Osteocyte (in vitro differentiated cells): ENCODE measurements around the gene ZNF668. TPM values are rescaled to one million over a fixed set of nuclear protein-coding genes. Genes with fewer than 3 reads are reported as not detected.

Experiments
- DNase-seq: peaks from one replicate; pipeline ENCODE4 v3.0.0; 2021; ENCODE audit warnings: mixed read lengths; ENCODE audit not compliant: unreplicated experiment; ENCODE audit errors: extremely low spot score
- H3K27ac Mint-ChIP-seq: one replicate; pipeline ENCODE4 v1.8.0; 2021; ENCODE audit warnings: mild to moderate bottlenecking, mixed read lengths; ENCODE audit not compliant: unreplicated experiment
- H3K27me3 Mint-ChIP-seq: one replicate; pipeline ENCODE4 v1.8.0; 2021; ENCODE audit warnings: mixed read lengths; ENCODE audit not compliant: unreplicated experiment
- H3K36me3 Mint-ChIP-seq: one replicate; pipeline ENCODE4 v1.8.0; 2021; ENCODE audit warnings: mixed read lengths; ENCODE audit not compliant: unreplicated experiment
- H3K4me1 Mint-ChIP-seq: one replicate; pipeline ENCODE4 v1.8.0; 2021; ENCODE audit warnings: mixed read lengths; ENCODE audit not compliant: unreplicated experiment
- H3K4me3 Mint-ChIP-seq: one replicate; pipeline ENCODE4 v1.8.0; 2021; ENCODE audit warnings: mild to moderate bottlenecking, moderate library complexity, mixed read lengths; ENCODE audit not compliant: unreplicated experiment
- H3K9me3 Mint-ChIP-seq: one replicate; pipeline ENCODE4 v1.8.0; 2021; ENCODE audit warnings: mixed read lengths; ENCODE audit not compliant: unreplicated experiment
- CTCF ChIP-seq: fragments of 200-600 bp; sonication (generic); IDR thresholded peaks from 2 replicates; pipeline ENCODE4 v1.5.0; 2021; ENCODE audit warnings: antibody characterized with exemption, mild to moderate bottlenecking, moderate library complexity
- total RNA-seq: library from RNA; stranded (reverse); gene quantifications from 2 replicates; pipeline ENCODE4 v1.2.1, GENCODE V29; 2021

Gene ZNF668
- total RNA-seq, 1 donor from 2014 or later, result 13.2 TPM

- TF ChIP-seq CTCF, result no peak
- Mint-ChIP-seq H3K36me3 (peaks cover 8% of the 10 kb centered on the region), H3K27me3 (no peaks in the 10 kb centered on the region), H3K4me1 (peaks cover 4% of the 10 kb centered on the region), H3K27ac (no peak overlapping the region), H3K4me3 (no peak overlapping the region), H3K9me3 (no peaks in the 10 kb centered on the region)
- DNase-seq, result no peak
Measured at GRCh38 chr16:31085873-31086628, 12.0 kb upstream of the ZNF668 start.

- Mint-ChIP-seq H3K4me1 (peaks cover 2% of the 10 kb centered on the region), H3K27me3 (no peaks in the 10 kb centered on the region), H3K27ac (no peak overlapping the region), H3K36me3 (peaks cover 8% of the 10 kb centered on the region), H3K9me3 (no peaks in the 10 kb centered on the region), H3K4me3 (no peak overlapping the region)
- DNase-seq, result no peak
- TF ChIP-seq CTCF, result no peak
Measured at GRCh38 chr16:31085411-31085810, 11.4 kb upstream of the ZNF668 start.

DNA sequence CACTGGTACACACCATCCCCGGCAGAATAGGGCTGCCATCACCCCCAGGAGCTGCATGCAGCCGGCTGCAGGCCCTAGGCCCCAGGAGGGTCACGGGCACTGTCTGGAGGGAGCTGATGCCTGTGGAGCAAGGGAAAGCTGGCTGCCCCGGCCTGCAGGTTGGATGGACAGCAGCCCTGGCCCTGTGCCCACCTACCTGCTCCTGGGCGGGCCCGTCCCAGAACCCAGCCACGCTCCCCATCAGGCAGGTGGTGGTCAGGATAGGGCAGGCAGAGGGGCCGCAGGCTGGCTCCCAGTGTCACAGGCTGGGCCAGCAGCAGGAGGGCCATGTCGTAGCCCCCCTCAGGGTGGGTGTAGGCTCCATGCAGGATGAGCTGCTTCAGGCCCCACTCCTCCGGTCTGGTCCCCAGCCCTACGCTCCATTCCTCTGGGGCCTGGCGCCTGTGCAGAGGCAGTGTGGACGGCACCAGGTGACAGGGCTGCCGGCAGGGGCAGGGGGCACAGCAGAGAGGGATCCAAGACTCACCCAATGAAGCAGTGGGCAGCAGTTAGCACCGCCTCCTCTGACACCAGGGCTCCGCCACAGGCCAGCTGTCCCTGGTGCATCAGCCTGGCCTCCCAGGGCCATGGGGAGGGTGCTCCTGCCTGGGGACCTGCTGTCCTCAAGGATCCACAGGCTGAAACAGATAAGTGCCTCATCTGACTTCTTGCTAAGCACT lies 10.7 kb upstream of the ZNF668 start:
- DNase-seq, result no peak
- Mint-ChIP-seq H3K36me3 (peaks cover 8% of the 10 kb centered on the region), H3K27ac (no peak overlapping the region), H3K9me3 (no peaks in the 10 kb centered on the region), H3K4me1 (peaks cover 2% of the 10 kb centered on the region), H3K27me3 (no peaks in the 10 kb centered on the region), H3K4me3 (no peak overlapping the region)
- TF ChIP-seq CTCF, result no peak

DNA sequence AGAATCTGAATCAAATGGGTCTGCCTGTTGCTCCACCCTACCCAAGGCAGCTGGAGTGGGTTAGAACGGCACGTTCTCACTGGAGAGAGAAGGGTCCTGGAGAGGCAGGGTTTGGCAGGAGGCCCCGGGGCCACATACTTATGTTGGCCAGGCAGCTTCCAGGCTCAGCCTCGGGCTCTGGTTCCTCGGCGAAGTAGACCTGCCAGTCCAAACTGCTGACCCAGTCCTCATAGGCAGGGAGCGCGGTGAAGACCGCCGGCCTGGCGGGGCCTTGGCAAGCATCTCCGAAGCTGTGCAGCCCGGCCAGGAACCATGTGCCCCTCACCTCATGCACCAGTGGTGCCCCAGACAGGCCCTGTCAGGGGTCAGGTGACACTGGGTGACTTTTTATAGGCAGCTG lies 9.9 kb upstream of the ZNF668 start:
- Mint-ChIP-seq H3K9me3 (no peaks in the 10 kb centered on the region), H3K27me3 (no peaks in the 10 kb centered on the region), H3K4me3 (no peak overlapping the region), H3K4me1 (peaks cover 2% of the 10 kb centered on the region), H3K36me3 (peaks cover 12% of the 10 kb centered on the region), H3K27ac (no peak overlapping the region)
- no peak for DNase-seq
- no peak for TF ChIP-seq CTCF

DNA sequence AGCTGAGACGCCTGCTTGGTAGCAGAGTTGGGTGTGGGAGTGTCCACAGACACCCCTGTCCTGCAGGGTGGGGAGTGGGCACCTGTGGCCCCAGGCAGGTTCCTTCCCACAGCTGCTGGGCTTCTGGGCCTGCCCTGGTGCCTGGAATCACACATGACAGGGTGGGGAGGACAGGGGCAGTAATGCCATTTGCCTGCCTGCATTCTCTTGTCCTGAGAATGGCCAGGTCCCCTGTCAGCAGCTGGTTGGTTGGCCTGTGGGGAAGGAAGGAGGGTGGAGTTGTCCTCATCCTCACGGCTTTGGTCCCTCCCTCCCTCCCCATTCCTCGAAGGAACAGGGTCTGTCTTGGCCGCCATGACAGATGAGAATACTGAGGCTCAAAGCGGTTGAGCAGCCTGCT lies 9.5 kb upstream of the ZNF668 start:
- H3K9me3 Mint-ChIP-seq, result no peaks in the 10 kb centered on the region
- peaks cover 16% of the 10 kb centered on the region for H3K36me3 Mint-ChIP-seq
- no peak overlapping the region for H3K4me3 Mint-ChIP-seq
- peaks cover 2% of the 10 kb centered on the region for H3K4me1 Mint-ChIP-seq
- no peaks in the 10 kb centered on the region for H3K27me3 Mint-ChIP-seq
- no peak for DNase-seq
- no peak overlapping the region for H3K27ac Mint-ChIP-seq
- TF ChIP-seq CTCF, result no peak
